Stimulated activated CD8-positive, alpha-beta memory T cell treated with anti-CD3 and anti-CD28 coated beads, Interleukin-15, amount 100 ng/mL, for 24 hours (primary cell): ENCODE measurements around the gene MTFP1.
"Not testable (repeated sequence)": the region's sequence is repeated elsewhere in the genome, so short reads cannot be mapped to it uniquely, and the experiment has no call there.

Experiments used
- DNase-seq: peaks from one replicate; pipeline ENCODE4 v3.0.0-alpha.2; 2020; ENCODE audit warnings: low read depth

Gene MTFP1

DNA sequence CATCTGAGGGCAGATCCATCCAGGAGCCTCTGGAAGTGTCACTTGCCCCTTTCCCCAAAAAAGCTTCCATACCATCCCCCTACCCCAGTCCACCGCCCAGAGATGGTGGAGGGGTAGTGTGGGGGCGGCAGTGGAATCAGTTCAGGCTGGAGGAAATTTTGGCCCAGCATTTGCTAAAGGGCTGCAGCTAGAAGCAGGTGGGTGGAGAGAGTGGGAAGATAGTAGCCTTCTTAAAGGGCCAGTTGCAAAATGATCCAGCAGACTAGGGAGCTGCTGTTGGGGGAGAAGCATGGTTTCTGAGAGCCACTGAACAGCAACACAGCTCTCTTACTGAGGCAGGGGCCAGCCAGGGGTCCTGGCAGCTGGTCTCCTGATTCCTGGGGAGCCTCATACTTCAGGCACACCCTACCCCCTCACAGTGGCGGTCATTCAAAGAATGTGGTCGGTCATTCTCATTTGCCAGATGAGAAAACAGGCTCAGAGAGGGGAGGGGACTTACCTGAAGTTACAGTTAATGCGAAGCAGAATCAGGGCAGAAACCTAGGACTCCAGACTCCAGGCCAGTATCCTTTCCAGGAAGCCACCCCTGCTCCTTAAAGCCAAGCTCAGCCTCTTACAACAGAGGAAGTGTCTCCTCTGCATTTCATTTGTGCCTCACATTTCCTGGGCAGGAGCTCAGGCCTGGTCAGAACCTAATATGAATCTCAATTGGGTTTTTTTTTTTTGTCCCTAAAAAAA, 23.4 kb upstream of the MTFP1 start:
- no peak for DNase-seq

DNA sequence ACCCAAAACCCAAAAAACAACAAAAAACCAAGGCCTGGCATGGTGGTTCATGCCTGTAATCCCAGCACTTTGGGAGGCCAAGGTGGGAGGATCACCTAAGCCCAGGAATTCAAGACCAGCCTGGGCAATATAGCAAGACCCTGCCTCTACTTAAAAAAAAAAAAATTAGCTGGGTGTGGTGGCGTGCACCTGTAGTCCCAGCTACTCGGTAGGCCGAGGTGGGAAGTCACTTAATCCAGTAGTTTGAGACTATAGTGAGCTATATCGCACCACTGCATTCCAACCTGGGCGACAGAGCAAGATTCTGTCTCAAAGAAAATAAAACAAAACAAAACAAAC, 22.8 kb upstream of the MTFP1 start:
- DNase-seq = not testable (repeated sequence)

DNA sequence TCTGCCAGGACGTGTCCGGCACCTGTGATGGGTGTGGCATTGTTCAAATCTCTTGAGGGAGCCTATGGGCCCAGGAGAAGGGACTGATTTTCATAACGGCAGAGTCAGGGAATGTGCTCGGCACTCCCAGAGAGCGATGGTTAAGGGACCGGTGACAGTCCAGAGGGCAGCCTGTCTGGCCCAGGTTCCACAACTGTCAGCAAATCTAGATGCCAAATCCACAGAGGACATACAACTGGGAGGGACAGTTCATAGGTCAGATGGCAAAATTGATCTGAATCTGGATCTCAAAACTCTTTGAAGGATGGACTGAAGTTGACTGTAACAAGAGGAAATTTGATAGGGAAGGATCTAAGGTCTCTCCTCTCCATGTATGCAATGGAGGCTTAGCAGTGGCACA, 21.3 kb upstream of the MTFP1 start:
- DNase-seq = no peak

DNA sequence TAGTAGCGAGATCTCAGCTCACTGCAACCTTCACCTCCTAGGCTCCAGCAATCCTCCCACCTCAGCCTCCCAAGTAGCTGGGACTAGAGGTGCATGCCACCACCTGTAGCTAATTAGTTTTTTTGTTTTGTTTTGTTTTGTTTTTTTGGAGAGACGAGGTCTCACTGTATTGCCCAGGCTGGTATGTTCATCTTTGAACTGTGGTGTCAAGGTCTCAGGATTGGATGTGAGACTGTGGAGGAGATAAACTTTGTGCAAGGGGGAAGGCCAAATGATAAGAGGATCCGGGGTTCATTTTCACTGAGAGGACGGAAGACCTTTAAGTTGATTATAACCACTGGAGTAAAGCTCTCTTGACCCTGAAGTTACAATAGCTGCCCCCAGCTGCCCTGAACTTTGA, 19.8 kb upstream of the MTFP1 start:
- no peak for DNase-seq

DNA sequence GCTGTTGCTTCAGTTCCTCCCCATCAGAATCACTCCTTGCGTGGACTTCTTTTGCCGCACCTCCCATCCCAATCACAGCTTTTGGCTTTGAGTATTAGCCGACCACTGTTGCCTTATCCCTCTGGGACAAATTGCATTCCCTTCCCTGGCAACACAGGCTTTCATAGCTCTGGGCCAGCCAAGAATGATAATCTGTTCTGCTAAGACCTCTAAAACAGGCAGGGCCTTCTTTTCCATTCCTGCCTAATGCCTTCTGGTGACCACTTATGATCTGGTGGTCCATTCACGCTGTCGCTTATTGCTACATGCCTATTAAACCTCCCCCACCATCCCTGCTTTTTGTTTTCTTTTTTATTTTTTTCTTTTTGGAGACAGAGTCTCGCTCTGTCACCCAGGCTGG, 19.2 kb upstream of the MTFP1 start:
- no peak for DNase-seq

DNA sequence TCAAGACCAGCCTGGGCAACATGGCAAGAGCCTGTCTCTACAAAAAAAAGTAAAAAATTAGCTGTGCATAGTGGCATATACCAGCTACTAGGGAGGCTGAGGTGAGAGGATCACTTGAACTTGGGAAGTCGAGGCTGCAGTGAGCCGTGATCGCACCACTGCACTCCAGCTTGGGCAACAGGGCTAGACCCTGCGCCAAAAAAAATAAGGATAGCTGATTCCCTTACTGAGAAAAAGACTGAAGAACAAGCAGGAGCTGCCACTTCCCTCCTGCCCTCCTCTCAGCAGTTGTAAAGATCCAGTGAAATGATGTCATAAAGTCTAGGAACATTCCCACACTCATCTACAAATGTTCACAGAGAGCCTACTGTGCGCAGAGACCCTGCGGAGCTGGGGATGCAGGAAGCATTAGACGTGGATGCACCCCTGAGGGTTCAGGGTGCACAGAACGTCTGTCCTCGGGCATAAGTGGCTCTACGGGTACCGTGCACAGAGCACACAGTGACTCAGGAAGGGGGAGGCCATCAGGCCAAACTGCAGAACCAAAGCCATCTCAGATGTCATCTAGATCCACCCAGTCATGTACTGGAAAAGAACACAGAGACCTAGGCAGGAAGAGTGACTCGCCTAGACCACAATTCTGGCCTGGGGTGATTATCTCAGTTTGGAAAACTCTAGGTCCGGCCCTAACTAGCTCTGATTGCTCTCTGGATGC, 17.0 kb upstream of the MTFP1 start:
- DNase-seq = no peak

DNA sequence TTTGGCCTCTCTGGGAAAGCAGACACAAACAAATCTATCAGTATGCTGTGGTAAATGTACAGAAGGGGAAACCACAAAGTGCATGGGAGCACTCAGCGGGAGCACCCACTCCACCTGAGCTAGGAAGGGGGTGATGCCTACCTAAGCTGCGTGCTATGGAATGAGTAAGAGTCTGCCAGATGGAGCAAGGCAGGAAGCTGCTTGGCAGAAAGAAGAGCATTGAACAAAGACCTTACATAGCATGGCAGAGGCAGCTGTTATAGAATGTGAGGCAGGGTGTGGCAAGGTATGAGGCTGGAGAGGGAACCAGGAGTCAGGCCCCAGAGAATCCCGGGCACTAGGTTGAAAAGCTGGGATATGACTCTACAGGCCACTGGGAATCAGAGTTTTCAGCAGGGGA, 13.8 kb upstream of the MTFP1 start:
- DNase-seq = no peak

DNA sequence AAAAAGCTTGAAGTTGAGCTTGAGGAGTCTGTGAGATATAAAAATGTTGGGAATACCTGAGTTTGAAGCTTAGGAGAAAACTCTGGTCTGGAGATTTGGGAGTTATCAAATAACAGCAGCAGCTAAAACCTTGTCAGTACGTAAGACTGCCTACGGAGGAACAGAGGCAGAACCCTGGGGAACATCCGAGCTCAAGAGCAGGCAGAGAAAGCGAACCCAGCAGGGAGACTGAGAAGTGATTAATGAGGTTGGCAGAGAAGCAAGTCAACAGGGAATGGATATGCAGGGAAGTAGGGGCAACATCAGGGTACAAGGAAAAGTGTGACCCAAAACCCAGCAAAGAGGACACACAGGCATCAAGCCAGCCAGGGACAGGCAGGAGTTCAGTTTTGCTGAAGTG, 12.6 kb upstream of the MTFP1 start:
- DNase-seq = no peak

DNA sequence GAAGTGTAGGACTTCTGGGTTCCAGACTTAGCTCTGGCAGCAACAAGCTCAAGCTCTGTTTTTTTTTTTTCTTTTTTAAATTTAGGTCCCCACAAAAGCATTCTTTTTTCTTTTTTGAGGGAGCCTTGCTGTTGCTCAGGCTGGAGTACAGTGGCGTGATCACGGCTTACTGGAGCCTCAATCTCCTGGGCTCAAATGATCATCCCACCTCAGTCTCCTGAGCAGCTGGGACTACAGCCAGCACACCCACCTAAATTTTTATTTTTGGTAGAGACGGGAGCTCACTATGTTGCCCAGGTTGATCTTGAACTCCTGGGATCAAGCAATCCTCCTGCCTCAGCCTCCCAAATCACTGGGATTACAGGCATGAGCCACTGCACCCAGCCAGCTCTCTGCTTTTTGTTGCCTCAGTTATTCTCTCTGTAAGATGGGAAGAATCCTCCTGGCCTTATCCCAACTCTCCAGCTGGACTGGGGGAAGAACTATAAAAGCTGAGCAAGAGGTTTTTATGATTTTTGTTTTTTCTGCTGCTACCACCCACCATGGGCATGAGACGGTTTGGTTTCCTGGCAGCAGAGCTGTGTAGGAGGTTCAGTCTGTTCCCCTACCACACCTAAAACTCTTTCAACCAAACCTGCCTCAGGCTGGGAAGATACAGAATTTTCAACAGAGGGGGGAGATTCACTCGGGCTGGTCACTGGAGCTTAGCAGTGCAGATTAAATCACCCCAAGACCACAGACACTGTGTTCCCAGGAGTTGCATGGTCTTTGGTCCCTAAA, 11.6 kb upstream of the MTFP1 start:
- no peak for DNase-seq

DNA sequence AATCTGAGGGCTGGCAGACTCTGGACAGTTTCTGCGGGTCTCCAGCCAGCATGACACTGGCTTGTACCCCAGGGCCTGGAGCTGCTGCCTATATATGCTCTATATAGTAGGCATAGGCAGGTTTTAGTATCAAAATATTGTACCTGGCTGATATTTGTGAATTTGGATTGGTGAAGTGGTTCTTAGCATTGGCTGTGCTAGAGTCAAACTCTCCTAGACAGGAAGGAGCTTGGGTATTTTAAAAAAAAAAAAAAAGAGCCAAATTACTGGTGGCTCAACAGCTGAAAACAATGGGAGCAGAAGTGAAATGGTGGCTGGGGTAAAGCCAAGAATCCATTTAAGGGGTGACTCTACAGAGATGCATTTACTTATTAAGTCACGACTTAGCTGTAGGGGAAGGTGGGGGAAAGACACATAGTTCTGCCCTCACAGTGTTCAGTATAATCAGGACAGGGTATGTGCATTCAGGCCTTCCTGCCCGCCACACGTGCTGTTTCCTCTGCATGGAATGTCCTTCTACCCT, 11.0 kb upstream of the MTFP1 start:
- no peak for DNase-seq

DNA sequence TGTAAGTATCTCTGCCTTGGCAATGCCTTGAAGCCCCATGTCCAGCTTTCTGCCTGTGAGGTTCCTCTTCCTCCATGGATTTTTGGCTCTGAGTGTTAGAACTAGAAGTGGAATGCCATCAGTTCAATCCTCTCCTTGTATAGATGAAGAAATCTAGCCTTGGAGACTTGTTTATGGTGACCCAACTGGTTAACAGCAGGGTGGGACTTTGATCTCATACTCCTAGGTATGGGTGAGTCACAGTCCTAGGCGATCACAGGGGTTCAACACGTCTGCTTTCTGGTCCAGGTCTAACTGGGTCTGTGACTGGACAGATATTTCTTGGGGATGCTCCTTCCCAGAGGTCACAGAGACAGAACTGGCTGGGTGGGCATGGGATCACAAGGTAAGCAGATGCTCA, 9.2 kb upstream of the MTFP1 start:
- no peak for DNase-seq

DNA sequence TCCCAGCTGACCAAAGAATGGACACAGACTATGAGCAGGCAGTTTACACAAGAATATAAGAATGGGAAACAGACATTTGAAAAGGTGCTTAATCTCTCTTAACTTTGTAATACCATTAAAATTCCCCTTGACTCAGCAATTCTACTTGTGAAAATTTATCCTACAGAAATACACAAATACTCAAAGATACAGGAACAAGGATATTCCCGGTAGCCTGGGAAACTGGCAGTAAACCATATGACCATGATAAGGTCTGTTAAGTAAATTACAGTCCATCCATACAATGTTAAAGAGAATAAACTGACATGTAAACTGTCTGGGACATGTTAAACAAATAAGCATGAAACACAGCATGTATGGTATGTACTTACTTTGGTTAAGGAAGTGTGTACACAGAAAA, 8.7 kb upstream of the MTFP1 start:
- DNase-seq = no peak

DNA sequence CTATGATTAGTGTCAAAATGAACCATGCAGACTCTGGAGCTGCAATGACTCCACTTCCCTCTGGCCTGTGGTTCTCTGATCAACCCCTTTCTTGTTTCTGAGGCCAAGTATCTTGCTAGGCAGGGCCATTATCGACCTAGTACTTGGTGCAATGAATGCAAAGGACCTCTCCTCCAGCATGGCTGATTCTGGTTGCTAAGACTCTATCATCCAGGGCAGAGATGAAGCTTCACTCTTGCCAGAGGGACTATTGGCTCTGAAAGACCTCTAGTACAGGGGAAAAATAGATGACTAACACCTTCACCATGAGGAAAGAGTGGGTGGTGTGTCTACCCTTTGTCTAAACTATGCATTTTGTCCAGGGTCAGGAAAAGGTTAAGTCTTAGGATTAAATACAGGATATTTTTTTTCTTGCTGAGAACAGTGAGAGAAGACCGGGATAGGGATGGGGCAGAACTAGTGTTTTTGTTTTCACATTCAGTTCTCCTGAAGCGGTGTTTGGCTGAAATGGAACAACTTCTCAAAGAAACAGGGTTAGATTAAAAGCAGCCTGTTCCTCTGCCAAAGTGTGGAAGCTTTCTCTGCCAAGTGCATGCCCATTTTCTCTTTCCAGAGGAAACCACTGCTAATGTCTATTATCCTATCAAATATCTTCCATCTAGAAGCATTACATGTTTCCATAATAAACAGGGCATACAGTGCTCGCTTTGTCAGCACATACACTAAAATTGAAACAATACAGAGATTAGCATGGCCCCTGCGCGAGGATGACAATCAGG, 5.0 kb upstream of the MTFP1 start:
- no peak for DNase-seq

DNA sequence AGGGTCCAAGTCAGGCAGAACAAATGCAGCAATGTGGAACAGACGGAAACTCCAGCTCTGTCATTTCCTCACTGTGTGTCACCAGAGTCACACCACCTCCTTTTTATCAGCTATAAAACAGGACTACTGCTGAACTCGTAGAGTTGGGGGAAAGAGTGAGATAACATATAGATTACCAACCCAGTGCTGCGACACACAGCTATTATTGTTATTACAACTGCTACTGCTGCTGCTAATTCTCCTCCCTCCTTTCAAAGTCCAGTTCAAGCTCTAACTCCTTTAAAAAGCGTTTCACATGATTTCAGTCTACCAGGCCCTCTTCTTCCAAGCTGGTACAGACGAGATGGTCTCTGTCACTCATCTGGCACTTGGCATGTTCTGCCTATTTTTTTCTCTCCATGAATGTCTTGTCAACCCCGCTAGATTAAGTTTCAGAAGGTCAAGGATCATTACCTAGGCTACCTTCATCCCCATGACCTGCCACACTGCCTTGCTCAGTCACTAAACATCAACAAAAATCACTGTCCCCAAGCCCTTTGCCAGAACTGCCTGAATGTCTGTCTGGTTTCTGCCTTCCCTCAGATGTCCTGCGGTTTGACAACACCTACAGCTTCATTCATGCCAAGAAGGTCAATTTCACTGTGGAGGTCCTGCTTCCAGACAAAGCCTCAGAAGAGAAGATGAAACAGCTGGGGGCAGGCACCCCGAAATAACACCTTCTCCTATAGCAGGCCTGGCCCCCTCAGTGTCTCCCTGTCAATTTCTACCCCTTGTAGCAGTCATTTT, 3.7 kb upstream of the MTFP1 start:
- no peak for DNase-seq

DNA sequence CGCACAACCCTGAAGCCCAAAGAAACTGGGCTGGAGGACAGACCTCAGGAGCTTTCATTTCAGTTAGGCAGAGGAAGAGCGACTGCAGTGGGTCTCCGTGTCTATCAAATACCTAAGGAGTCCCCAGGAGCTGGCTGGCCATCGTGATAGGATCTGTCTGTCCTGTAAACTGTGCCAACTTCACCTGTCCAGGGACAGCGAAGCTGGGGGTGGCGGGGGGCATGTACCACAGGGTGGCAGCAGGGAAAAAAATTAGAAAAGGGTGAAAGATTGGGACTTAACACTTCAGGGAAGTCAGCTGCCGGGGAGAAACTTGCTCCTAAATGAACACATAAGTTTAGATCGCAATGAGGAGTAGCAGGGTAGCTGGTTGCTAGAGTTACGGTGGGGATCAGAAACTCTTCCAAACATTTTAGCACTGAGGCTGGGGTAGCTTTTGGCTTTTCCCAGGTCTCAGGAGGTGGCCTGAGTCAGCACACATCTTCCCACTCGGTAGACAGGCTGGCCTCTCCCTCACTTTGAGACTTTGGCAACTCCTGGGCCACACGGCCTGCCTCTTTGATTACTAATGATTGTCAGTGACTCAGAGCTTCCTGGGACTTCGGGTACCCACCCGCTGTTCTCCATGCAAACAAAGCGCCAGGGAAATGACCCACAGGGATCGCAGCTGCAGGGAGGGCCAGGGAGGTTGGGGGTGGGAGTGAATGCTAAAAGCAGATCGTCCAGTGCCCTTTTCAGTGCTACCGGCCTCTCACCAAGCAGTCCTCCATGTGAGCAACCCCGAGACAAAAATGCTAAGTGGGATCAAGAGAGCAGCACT, 2.9 kb upstream of the MTFP1 start:
- no peak for DNase-seq

DNA sequence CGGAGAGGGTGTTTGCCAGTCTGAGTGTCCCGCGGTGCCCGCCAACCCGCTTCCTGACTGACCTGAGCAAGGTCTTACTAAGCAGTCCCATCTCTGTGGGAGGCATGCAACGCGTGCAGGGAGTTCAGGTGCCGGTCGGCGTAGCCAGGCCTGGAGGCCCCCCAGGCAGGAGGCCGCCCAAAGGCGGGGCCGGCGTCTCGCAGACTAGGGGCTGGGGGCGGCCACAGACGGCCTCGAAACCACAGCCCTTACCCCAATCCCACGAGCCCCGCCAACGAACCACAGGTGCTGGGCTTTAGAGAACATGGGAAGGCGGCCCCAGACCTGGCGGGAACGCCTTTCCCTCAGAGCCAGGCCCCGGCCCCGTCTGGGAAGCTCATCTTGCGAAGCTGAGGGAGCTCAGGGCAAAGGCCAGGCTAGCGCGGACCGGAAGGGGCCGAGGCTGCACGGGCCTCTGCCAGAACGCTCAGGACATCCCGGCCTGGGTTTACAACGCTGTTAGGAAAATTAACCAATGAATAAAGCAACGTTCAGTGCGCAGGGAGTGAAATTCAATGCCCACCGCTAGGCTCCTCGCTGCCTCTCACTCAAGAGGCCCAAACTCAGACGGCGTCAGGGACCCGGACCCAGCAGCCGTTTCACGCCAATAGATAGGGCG, 2.1 kb upstream of the MTFP1 start:
- DNase-seq = no peak

DNA sequence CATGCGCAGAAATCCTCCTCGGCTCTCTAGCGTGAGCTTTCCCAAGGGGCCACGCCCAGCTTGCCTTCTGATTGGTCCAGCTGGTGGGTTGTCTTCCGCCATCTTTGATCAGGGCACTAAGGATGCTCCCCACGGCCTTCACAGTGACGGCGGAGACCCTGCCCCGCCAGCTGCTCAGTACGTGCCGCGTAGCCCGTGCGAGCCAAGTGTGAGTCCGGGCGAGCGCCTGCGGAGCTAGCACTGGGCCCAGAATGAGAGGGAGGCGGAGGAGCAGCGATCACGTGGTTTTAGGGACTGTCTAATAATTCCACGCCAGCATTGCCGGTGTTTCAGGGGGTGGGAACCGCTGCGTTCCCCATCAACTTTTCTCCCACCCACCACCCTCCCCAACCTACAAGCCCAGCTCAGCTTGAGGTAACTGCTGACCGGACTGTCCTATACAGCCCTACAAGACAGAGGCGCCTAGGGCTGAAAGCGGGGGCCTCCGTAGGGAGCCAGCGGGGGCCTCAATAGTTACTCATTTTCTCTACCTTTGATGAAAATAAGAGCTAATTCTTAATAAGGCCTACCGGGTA, 1.5 kb upstream of the MTFP1 start:
- DNase-seq = peak; percentile 83

DNA sequence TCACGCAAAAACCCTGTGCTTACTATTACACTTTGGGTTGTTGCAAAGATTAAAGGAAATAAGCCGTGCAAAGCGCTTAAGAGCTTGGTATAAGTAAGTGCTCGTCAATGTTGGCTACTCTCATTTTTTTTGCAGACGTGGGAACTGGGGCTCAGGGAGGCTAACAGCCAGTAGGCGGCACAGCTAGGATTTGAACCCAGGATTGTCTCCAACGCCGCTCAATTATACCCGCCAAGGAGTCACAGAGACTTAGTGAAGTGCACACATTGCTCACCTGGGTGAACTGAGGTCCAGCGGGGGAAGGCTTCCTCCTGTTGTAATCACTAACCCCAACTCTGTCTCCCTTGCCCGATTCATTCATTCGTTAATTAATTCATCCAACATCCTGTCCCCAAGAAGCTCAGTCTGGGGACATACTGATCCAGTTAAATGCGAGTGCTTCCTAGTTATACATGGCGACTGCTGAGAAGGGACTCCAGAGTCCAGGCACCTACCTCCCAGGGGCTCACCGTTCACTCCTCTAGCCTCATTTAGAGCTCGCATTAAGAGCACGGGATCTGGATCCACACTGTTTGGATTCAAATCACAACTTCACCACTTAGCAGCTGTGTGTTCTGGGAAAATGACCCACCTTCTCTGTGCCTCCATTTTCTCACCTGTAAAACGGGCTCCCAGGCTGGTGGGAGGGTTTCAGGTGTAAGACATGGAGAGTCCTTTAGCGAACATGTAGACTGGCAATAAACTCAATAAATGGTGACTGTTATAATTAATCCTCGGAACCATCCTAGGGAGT, 838 bp upstream of the MTFP1 start:
- DNase-seq = no peak

DNA sequence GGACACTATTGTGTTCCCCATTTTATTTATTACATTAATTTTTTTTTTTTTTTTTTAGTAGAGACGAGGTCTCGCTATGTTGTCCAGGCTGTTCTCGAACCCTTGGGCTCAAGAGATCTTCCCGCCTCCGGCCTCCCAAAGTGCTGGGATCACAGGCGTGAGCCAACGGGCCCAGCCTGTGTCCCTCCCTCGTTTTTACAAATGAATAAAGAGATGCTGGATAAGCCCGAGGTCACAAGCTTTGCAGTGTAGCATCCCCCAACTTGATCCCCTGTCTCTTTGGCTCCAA, 297 bp upstream of the MTFP1 start:
- DNase-seq = no peak
